SH-SY5Y (cell line): ENCODE measurements around the gene PARP15.

Source experiments
- GATA2 ChIP-seq: IDR thresholded peaks from 2 replicates; pipeline ENCODE4 v1.6.1; 2011; ENCODE audit warnings: mild to moderate bottlenecking, low read depth, low read length
- GATA3 ChIP-seq: IDR thresholded peaks from 2 replicates; pipeline ENCODE4 v1.6.1; 2011; ENCODE audit warnings: low read depth, mild to moderate bottlenecking, low read length, moderate library complexity

DNA sequence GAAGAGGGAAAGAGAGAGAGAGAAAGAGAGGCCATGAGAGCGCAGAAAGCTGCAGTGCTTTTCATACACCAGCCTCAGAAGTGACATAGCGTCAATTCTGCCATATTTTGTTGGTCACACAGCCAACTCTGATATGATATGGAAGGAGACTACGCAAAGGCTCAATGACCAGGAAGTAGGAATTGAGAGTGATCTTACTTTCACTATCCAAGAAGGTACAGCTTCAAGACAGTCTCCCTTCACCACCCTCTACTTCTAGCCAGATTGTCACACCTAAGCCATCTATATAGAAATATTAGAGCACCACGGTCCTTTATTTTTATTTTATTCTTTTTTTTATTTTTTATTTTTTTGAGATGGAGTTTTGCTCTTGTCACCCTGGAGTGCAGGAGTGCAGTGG, 21.1 kb downstream of the PARP15 start:
- no peak for TF ChIP-seq GATA2
- TF ChIP-seq GATA3 = no peak
